ENCODE results near the gene MPPE1. TPM values are rescaled to one million over a fixed set of nuclear protein-coding genes. Genes with fewer than 3 reads are reported as not detected.
A peak's percentile ranks its signal among the peaks of the same experiment; 100 is the strongest.
"Not testable (repeated sequence)": the region's sequence is repeated elsewhere in the genome, so short reads cannot be mapped to it uniquely, and the experiment has no call there.

The MPPE1 gene, protein sequence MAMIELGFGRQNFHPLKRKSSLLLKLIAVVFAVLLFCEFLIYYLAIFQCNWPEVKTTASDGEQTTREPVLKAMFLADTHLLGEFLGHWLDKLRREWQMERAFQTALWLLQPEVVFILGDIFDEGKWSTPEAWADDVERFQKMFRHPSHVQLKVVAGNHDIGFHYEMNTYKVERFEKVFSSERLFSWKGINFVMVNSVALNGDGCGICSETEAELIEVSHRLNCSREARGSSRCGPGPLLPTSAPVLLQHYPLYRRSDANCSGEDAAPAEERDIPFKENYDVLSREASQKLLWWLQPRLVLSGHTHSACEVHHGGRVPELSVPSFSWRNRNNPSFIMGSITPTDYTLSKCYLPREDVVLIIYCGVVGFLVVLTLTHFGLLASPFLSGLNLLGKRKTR
- 19.0 and 21.5 TPM in 2 replicates for total RNA-seq (2014; rRNA removed; shearing (Covaris generic))

DNA sequence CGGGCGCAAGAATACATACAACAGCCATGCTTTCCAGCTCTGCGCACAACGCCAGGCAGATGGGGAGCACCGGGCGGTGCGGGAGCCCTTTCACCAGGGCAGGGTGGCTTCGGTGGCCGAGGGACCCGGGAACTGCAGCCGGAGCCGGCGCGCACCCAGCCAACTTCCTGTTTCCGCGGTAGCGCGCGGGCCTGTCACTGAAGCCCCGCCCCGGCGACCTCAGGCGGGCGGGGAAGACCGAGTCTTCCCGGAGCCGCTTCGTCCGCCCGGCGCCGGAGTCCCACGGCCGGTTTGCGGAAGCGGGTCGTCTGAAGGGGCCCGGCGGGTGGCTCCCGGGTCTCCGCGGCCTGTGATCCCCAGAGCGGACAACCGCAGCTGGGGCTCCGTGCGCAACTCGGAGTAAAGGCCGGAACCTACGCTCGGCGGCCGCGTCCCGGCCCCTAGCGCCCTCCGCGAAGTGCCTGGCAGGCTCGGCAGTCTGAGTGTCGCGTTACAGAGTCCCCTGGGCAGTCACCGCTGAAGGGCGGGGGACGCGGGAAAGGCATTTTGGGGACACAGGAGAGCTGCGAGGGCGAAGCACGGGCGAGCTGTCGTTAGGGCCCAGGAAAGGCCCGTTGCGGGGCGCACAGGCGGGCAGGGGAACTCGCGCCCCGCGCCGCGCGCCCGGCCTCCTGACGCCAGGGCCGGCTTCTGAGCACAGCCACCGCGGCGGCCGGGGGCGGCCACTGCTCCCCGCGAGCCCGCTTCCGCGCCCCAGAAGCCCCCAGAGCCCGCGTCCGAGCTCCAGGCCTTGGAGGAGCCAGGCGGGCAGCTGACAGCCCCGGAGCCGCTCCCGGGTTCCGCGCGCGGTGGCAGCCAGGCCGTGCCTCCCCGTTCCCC is at the start of gene MPPE1:
Gene MPPE1, minus strand, starts transcription at position 136 of the 879 bp plus-strand sequence. CDS start 11,053 bp downstream, outside the sequence.
- peak; percentile 91 for DNase-seq (ENCODE audit: low spot score)

DNA sequence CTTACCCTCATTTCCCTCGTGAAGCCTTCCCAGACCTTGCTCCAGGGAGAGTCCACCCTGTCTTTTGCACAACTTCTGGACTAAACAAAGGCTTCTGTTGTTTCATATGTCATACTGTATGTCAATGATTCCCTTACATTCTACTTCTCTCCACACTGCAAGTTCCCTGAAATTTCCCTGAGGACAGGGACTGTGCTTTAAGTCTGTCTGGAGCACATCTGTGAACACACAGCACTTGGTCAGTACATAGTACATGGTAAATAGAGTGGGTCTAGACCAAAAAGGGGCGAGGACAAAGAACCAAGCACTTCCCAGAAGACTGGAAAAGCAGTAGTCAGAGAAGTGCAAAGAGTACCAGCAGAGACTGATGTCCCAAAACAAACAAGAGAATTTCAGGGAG is 49.5 kb upstream of the MPPE1 start:
- DNase-seq (ENCODE audit: low spot score): no peak

DNA sequence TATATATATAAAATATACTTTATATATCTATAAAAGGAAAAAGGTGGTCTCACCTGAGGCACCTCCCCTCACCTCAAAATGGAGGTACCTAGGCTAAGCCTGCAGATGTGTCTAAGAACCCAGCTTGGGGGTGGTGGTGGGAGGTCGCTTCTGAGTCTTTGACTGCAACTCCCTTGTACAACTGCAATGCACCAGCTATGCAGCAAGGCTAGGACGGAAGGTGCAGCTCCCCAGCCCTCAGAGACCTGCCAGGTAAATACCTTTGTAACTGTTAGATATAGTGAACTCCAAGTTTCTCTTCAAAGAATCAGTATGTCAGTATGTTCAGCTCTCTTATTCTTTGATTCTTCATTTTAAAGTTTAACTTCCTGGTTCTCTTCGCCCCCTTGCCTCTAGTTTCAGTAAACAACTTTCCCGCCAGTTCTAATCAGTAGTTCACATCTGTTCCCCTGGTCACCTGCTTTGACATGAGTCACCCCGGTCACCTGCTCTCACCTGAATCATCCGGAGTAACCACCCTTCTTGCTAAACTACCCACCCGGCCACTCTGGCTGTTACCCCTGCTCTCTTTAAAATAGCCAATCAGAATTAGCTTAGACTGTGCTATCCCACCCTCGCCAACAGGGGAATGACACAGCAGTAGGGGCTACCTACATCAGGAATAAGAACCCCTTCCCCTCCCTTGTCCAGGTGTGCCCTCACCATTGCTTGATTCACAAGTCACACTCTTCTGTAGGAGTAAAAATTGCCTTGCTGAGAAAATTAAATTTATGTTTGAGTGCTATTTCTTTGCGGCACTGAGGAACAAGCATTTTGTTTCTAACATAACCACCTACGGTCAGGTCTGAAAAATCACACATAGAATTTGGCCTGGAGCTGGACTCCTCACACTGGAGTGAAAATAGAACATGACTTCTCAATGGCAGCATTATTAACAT is 48.5 kb upstream of the MPPE1 start:
- DNase-seq (ENCODE audit: low spot score): no peak

DNA sequence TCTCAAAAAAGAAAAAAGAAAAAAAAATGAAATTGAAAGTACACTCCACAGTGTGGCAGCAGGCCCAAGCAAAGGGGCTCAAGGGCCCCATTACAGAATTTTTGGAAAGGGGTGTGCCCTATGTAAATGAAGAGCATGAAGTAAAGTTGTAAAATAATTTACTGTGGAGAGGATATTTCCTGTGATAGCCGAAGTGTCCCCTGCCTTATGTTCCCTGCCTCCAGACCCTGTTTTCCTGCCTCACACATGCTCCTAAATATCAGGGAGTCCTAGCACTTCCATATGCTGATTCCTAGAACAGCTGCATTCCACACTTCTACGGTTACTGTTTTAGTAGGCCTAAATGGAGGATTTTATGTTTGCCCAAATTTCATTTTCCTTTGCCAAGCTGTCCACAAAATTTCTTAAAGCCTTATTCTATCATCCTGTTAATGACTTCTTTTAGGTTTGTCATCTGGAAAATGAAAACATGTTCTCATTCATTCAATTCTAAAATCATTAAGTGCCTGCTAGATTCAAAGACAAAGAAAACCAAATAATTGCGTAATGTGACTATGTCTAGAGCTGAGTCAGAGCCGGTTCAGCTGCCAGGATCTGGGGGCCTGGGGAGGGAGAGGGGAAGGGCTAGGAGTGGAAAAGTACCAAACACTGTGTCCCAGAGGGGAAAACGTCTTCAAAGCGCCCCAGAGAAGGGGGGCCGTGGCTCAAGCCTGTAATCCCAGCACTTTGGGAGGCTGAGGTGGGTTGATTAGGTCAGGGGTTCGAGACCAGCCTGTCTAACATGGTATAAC is 47.3 kb upstream of the MPPE1 start:
- no peak for DNase-seq (ENCODE audit: low spot score)

DNA sequence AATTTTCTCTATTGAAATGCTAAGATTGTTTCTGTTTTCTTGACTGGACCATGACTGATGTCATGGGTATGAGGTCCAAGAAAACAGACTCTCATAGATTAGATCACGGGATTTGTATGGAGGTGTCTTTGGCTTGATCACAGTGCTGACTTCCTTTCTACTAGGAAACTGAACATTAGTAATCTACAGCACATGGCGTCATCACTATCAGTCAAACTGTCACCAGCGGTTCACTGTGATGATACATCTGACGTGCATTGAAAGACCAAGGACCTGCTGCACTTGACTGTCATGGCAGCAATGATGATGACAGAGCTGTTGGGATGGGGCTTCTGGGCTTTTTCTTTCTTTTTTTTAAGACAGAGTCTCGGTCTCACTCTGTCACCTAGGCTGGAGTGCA is 45.0 kb upstream of the MPPE1 start:
- no peak for DNase-seq (ENCODE audit: low spot score)

DNA sequence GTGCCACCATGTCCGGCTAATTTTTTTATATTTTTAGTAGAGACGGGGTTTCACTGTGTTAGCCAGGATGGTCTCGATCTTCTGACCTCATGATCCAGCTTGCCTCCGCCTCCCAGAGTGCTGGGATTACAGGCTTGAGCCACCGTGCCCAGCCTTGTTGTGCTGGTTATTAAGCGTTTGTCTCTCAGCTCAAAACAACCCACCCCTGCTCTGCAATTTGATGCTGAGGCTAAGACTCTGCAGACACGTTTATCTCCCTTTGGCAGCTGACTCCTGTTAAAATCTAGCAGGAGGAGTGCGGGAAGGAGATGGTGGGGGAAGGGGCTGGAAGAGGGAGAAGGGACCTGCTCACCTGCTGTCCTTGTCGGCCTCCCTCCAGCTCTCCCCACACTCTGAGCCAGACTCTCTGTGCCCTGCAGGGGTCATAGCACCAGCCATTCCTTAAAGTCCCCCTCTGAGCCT is 43.3 kb upstream of the MPPE1 start:
- no peak for DNase-seq (ENCODE audit: low spot score)

DNA sequence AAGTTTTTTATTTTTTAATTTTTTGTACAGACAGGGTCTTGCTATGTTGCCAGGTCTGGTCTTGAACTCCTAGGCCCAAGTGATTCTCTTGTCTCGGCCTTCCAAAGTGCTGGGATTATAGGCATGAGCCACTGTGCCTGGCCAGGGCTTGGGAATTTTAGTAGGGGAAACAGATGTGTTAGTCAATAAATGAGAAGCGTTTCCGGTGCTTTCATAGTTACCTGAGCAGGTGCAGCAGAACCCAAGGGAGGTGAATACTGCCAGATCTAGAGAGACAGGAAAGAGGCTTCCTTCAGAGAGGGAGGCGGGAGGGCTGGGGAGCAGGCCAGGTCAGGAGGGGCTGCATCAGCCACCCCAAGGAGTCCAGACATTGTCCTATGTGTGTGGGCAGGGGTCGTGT is 42.7 kb upstream of the MPPE1 start:
- no peak for DNase-seq (ENCODE audit: low spot score)

DNA sequence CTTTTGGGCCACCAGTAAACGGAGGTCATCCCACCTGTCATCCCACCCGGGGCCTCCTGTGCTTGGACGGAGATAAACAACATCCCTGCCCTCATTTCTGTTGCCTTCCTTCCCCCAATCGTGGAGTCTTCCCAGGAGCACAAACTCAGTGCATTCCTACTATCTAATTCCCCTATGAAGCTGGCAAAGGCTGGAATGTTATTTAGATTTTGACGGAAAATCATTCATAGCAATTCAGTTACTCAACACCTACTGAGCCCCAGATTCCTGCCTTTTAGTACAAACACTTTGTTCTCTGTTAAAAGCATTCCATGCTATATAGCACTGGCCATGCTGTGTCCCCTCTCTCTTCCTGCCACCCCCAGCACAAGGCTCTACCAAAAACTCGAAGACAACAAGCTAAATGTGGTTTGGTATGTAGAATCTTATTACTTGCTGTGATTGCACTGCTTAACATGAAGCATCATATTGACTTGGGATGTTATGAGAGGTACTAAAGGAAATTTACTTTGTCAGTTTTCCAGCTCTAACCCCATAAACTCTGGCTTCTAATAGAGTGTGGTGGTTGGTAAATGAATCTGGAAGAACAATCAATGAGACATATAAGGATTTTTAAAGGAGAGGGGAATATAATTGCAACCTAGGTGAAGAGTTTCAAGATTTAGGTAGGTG is 40.9 kb upstream of the MPPE1 start:
- DNase-seq (ENCODE audit: low spot score): no peak

DNA sequence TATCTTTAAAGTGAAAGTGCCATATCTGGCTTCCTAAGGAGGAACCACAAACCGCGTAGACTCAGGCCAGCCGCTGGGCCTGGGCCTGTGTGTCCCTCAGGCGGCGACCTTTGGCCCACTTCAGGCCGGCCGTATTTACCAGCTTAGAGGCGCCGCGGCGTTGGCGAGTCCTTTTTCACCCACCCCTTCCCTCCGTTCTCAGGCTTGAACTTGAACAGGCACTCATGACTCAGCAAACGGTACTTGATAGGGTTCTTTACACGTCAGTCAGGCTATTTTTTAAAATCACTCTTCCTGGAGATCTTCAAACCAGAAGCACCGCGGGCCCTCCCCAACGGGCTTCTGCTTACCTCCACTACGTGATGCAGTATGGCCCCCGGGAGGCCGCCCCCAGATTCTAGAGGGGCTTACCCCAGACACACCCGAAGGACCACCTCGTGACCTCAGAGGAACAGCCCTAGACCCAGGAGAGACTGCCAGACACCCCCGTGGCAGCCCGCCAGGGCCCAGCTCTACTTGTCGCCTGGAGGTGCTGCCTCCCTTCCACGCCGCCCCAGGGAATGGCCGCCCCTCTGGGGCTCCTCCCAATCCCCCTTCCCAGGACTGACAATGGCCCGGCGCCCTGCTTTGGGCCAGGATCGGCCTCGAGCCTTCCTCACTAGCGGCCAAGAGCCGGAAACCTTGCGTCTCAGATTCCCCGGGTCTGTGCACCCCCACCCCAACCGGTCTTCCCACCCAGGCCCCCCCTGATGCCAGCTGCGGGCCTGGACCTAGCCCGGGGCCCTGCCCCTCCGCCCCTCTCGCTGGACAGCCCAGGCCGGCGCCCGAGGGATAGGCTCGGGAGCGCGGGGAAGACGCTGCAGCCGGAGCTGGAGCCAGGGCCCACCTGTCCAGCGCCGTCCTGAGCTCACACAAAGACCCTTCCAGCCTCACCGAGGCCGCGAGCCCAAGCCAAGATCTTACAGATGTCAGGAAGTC is 39.4 kb upstream of the MPPE1 start:
- peak; percentile 98 for DNase-seq (ENCODE audit: low spot score)

DNA sequence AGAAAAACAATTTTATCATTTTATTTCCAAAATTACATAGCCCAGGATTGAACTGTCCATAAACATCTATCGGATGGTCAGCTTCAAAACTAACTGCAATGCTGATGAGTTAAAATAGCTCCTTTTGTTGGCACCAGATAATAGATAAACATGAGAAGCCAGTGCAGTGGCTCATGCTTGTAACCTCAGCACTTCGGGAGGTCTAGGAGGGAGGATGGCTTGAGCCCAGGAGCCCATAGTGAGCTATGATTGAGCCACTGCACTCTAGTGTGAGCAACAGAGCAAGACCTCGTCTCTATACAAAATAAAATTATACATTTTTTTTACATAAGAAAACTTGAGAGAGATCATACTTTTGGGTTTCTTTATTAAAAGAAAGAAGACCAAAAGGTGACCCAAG is 38.6 kb upstream of the MPPE1 start:
- DNase-seq (ENCODE audit: low spot score): no peak

DNA sequence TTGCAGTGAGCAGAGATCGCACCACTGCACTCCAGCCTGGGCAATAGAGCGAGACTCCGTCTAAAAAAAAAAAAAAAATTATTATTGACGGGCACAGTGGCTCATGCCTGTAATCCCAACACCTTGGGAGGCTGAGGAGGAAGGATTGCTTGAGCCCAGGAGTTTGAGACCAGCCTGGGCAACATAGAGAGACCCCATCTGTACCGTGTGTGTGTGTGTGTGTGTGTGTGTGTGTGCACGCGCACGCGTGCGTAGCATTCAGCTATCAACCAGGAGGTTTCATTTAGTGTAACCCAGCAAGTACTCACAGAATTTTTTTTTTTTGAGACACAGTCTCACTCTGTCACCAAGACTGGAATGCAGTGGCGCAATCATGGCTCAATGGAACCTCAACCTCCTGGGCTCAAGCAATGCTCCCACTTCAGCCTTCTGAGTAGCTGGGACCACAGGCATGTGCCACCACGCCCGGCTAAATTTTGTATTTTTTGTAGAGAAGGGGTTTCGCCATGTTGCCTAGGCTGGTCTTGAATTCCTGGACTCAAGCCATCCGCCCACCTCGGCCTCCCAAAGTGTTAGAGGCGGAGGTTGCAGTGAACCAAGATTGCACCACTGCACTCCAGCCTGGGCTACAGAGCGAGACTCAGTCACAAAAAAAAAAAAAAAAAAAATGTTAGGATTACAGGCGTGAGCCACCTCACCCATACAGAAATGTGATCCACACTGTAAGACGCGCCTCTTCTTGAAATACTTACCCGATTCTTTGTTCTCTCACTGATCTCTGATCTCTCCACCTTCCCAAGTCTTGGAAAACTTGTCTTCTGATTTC is 37.9 kb upstream of the MPPE1 start:
- not testable (repeated sequence) for DNase-seq (ENCODE audit: low spot score)

DNA sequence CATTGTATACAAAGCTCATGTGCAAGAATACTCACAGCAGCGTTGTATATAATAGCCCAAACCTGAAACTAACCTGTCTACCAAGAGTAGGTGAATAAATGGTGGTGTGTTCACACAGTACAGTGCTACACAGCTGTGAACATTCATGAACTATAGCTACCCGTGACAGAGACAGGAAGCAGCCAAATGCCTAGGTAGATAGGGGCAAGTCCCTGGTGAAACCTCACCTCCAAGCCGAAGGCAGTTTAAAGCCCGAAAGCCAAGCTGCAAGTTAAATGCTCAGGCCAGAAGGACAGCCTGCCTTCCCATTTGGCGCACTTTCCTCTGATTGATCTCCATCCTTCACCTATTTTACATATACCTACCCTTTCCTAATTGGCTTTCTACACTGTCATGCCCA is 36.7 kb upstream of the MPPE1 start:
- no peak for DNase-seq (ENCODE audit: low spot score)

DNA sequence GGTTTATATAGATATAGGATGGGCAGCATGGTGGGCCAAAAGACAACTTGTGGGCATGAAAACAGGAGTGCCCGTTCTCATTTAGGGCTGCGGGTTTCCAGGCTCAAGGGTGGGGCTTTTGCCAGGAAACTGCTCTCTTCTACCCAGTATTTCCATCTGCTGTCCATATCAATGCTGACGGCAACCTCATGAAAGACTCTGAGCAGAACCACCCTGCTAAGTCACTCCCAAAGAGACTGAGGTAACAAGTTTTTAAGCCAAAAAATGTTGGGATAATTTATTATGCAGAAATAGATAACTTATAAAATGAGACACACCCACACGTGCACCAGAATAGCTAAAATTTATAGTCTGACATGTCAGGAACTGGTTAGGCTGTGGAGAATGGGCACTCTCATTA is 36.1 kb upstream of the MPPE1 start:
- DNase-seq (ENCODE audit: low spot score): no peak

DNA sequence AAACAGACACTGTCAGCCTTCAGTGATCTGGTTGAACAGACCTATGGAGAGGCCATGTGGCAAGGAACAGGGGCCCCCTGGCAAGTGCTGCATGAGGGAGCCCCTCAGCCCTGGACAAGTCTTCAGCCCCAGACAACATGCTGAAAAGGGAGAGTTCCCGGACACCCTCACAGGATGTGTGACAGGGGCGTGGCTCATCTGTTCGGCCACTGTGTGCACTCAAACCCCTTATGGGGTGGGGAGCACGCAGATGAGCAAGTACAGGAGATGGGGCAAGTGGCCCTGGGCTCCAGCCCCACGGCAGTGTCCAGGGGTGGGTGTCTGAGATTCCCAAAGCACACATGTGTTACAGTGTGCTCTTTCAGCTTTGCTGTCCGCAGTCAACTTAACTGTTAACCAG is 35.4 kb upstream of the MPPE1 start:
- DNase-seq (ENCODE audit: low spot score): no peak

DNA sequence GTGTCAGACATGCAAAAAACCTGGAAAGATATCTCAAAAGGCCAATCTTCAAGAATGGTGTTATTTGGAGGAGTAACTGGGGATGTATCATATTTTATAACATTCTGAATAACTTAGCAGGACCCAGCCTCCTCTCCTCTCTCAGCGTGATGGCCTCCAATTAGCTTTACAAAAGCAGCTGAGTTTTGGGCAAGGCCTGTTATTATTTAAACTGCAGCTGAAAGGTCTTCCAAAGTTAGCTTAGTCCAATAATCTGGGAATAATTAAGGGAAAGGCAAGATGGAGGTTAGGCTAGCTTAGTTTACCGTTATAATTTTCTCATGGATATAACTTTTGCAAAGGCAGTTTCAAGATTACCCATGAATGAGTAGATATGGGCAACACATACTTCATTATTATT is 32.8 kb upstream of the MPPE1 start:
- DNase-seq (ENCODE audit: low spot score): no peak

DNA sequence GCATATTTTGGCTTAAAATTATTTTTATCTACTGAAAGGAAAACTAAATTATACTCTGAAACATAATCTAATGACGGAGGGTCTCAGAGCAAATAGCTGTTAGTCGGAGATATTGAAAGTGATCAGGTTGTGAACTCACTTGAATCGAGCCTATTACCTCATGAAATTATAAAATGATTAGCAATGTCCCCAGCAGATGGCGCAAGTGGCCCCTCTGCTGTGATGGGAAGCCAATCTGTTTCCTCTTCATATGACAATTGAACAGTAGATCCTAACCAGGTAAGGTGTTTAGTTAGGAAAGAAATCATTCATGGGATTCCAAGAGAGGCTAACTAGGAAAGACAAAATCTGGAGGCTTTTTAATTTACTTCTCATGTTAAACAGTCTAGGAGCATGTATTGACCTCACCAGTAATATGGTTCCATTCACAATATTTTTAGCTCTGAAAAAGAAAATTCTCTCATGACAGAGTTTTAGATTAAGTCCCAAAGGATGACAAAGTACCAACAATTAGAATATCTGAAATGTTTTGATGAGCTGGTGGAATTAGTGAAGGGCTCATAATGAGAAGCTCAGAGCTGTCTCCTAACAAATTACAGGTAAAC is 29.9 kb upstream of the MPPE1 start:
- peak; percentile 96 for DNase-seq (ENCODE audit: low spot score)

DNA sequence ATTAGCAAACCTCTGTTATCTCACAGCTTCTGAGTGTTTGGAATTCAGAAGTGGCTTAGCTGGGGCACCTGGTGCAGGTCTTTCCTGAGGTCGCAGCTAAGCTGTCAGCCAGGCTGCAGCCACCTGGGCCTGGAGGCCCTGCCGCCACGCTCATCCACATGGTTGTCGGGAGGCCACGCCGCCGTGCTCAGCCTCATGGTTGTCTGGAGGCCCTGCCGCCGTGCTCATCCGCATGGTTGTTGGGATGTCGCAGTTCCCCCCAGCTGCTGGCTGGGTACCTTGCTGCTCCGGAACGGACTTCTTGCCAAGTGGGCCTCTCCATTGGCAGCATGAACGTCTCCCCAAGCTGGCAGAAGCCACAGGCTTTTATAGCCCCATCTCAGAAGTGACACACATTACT is 24.3 kb upstream of the MPPE1 start:
- no peak for DNase-seq (ENCODE audit: low spot score)

DNA sequence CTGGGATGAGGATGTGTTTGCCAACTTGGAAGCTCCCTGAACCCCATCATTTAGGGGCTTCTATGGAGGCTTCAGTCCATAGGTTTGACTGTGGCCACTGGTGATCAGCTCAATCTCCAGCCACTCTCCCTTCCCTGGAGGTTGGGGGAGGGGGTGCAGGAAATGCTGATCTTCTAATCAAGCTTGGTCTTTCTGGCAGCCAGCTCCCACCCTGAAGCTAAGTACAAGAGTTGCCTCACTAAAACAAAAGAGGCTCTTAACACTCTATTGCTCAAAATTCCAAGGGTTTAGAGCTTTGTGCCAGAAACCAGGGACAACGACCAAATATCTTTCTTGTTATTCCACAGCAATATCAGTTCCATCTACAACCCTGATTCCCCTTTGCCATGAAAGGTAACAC is 19.4 kb upstream of the MPPE1 start:
- no peak for DNase-seq (ENCODE audit: low spot score)

Measured in HT-29 (cell line).